Measurements from ENCODE around the gene RANBP9. TPM values are rescaled to one million over a fixed set of nuclear protein-coding genes. Genes with fewer than 3 reads are reported as not detected.

RANBP9 gene
- total and polyA plus RNA-seq, 9 of the 15 experiments (the other 6 are each of a cell fraction or from before 2014, with no cell fraction given) = 27.5 to 130 (median 61.5) TPM

DNA sequence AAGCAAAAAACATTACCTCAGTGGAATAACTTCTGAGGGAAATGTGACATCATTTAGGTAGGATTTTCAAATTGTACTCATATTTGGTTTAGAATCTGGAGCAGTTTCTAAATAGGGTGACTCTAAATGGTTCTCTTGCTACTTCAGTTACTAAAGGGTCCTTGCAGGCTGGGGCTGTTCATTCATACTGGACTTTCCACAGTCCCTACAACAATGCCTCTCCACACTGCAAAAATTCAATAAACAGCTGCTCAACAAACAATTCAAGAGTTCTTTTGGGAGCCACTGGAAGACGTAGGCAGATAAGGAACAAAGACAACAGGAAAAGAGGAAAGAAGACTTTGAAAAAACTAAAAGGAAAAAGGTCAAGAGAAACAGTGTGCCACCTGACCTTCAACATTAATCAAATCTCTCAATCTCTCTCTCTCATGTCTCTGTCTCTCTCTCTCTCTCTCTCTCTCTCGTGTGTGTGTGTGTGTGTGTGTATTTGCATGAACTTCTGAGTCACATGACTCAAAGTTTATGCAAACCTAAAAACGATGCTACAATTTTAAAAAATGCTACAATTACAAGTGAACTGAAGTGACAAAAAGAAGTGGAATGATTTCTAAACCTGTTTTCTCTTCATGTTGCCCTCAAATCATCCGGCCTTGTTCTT is 82.0 kb downstream of the RANBP9 start (continued):
- TF ChIP-seq, protein P1, sequence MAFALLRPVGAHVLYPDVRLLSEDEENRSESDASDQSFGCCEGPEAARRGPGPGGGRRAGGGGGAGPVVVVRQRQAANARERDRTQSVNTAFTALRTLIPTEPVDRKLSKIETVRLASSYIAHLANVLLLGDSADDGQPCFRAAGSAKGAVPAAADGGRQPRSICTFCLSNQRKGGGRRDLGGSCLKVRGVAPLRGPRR (CRISPR knock-in tag; IDR thresholded peaks at IDR 0.05) = no peak
- TF ChIP-seq TAF1 (IDR thresholded peaks at IDR 0.05; ENCODE audit: control insufficient read depth, extremely low read depth, insufficient read depth, low read length, severe bottlenecking) (no peak), BCL6 (CRISPR knock-in tag; IDR thresholded peaks at IDR 0.05) (no peak), ZNF174 (CRISPR knock-in tag; IDR thresholded peaks at IDR 0.05) (no peak), TRIM28 (IDR thresholded peaks at IDR 0.05) (no peak), ZNF79 (CRISPR knock-in tag; IDR thresholded peaks at IDR 0.05; ENCODE audit: low read depth) (no peak), ESRRA (IDR thresholded peaks at IDR 0.05; ENCODE audit: borderline replicate concordance, low read depth) (peak; percentile 29; the same call in 1 of the 2 replicates), TAF15 (IDR thresholded peaks at IDR 0.05; ENCODE audit: low read depth, low read length) (no peak), HMG20A (CRISPR knock-in tag; conservative IDR thresholded peaks at IDR 0.05) (no peak), FOXM1 (IDR thresholded peaks at IDR 0.05; ENCODE audit: low read depth) (no peak), FOXM1 (CRISPR knock-in tag; IDR thresholded peaks at IDR 0.05; ENCODE audit: low read depth) (no peak), RAD51 (IDR thresholded peaks at IDR 0.05; ENCODE audit: borderline replicate concordance, low read depth) (peak; percentile 40; the same call in 1 of the 2 replicates)
- TF ChIP-seq, protein P2, sequence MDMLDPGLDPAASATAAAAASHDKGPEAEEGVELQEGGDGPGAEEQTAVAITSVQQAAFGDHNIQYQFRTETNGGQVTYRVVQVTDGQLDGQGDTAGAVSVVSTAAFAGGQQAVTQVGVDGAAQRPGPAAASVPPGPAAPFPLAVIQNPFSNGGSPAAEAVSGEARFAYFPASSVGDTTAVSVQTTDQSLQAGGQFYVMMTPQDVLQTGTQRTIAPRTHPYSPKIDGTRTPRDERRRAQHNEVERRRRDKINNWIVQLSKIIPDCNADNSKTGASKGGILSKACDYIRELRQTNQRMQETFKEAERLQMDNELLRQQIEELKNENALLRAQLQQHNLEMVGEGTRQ (CRISPR knock-in tag; IDR thresholded peaks at IDR 0.05) = peak; percentile 10; the same call in 1 of the 2 replicates

All from K562 (cell line).